ENCODE results near the gene CSMD2.
A peak's percentile ranks its signal among the peaks of the same experiment; 100 is the strongest.
"Not testable (repeated sequence)": the region's sequence is repeated elsewhere in the genome, so short reads cannot be mapped to it uniquely, and the experiment has no call there.

The CSMD2 gene

GRCh38 chr1:34050709-34051485, 114.1 kb downstream of the CSMD2 start:
- DNase-seq, result no peak

GRCh38 chr1:34049994-34050393, 115.0 kb downstream of the CSMD2 start:
- no peak for DNase-seq

- no peak for DNase-seq
Measured at GRCh38 chr1:34049477-34049876, 115.6 kb downstream of the CSMD2 start.

- DNase-seq, result no peak
Measured at GRCh38 chr1:34037856-34038255, 127.2 kb downstream of the CSMD2 start.

GRCh38 chr1:34037109-34037508, 127.9 kb downstream of the CSMD2 start:
- no peak for DNase-seq

GRCh38 chr1:34034036-34034435, 131.0 kb downstream of the CSMD2 start:
- no peak for DNase-seq

- no peak for DNase-seq
Measured at GRCh38 chr1:34029954-34030353, 135.1 kb downstream of the CSMD2 start.

- no peak for DNase-seq
Measured at GRCh38 chr1:34029515-34029914, 135.5 kb downstream of the CSMD2 start.

- DNase-seq, result no peak
Measured at GRCh38 chr1:34028381-34029055, 136.5 kb downstream of the CSMD2 start.

- no peak for DNase-seq
Measured at GRCh38 chr1:34025675-34026074, 139.4 kb downstream of the CSMD2 start.

- DNase-seq, result no peak
Measured at GRCh38 chr1:34024485-34024884, 140.5 kb downstream of the CSMD2 start.

GRCh38 chr1:34019741-34020552, 145.1 kb downstream of the CSMD2 start:
- DNase-seq, result no peak

- no peak for DNase-seq
Measured at GRCh38 chr1:34018285-34018684, 146.7 kb downstream of the CSMD2 start.

- DNase-seq, result not testable (repeated sequence)
Measured at GRCh38 chr1:34016281-34016680, 148.7 kb downstream of the CSMD2 start.

GRCh38 chr1:34013958-34014737, 150.9 kb downstream of the CSMD2 start:
- no peak for DNase-seq

GRCh38 chr1:34013136-34013535, 151.9 kb downstream of the CSMD2 start:
- DNase-seq, result no peak

- peak; percentile 5 for DNase-seq
Measured at GRCh38 chr1:34009340-34009985, 155.6 kb downstream of the CSMD2 start.

GRCh38 chr1:34007760-34008159, 157.3 kb downstream of the CSMD2 start:
- DNase-seq, result no peak

- no peak for DNase-seq
Measured at GRCh38 chr1:34005309-34005708, 159.7 kb downstream of the CSMD2 start.

GRCh38 chr1:34002810-34003209, 162.2 kb downstream of the CSMD2 start:
- no peak for DNase-seq

GRCh38 chr1:33997127-33998036, 167.6 kb downstream of the CSMD2 start:
- DNase-seq, result no peak
